Measurements from ENCODE around the gene CGB8. TPM values are rescaled to one million over a fixed set of nuclear protein-coding genes. Genes with fewer than 3 reads are reported as not detected.
A peak's percentile ranks its signal among the peaks of the same experiment; 100 is the strongest.

The CGB8 gene
- total and polyA plus RNA-seq, 2 experiments from 2014 or later, result not detected

GRCh38 chr19:49094505-49095482, 45.9 kb upstream of the CGB8 start:
- H3K4me1 Mint-ChIP-seq, result 0 out of 3 replicates have a peak, but pooled peaks cover 5% of the 10 kb centered on the region
- Histone ChIP-seq H3K36me3 (ENCODE audit: insufficient read depth) (peaks cover 39% of the 10 kb centered on the region), H3K79me2 (replicated peaks; ENCODE audit: insufficient read depth) (peaks cover 72% of the 10 kb centered on the region), H3K9me2 (ENCODE audit: insufficient read depth) (no peaks in the 10 kb centered on the region), H3K4me2 (no peak overlapping the region), H3K4me3 (no peak overlapping the region), H3K4me1 (ENCODE audit: insufficient read depth) (no peaks in the 10 kb centered on the region), H4K20me1 (replicated peaks; ENCODE audit: insufficient read depth) (peaks cover 59% of the 10 kb centered on the region), H3K27ac (ENCODE audit: low read depth) (no peak overlapping the region), H3F3A (replicated peaks; ENCODE audit: low read depth) (peaks cover 62% of the 10 kb centered on the region), H3K27me3 (ENCODE audit: insufficient read depth) (no peaks in the 10 kb centered on the region), H2AFZ (no peak overlapping the region)
- peak overlapping the region; percentile 44; the same call in 1 of the 2 replicates for H3K27ac Mint-ChIP-seq
- H3K9me3 Mint-ChIP-seq, result no peaks in the 10 kb centered on the region
- ATAC-seq, result no peak; the same call in 2 of the 3 replicates
- peaks cover 4% of the 10 kb centered on the region for H3K27me3 Mint-ChIP-seq (ENCODE audit: insufficient read depth, low read depth, poor library complexity)
- H3K36me3 Mint-ChIP-seq (ENCODE audit: low read depth), result peaks cover 93% of the 10 kb centered on the region
- no peak for TF ChIP-seq STAT1 (IDR thresholded peaks at IDR 0.05; ENCODE audit: unreplicated experiment)
- DNase-seq (ENCODE audit: low spot score), result no peak
- H3K4me3 Mint-ChIP-seq, result no peak overlapping the region

- Histone ChIP-seq H3K4me2 (no peak overlapping the region), H4K20me1 (replicated peaks; ENCODE audit: insufficient read depth) (peaks cover 55% of the 10 kb centered on the region), H3K79me2 (replicated peaks; ENCODE audit: insufficient read depth) (peaks cover 78% of the 10 kb centered on the region), H3K9me2 (ENCODE audit: insufficient read depth) (no peaks in the 10 kb centered on the region), H3K36me3 (ENCODE audit: insufficient read depth) (peaks cover 38% of the 10 kb centered on the region), H3K4me1 (ENCODE audit: insufficient read depth) (no peaks in the 10 kb centered on the region), H2AFZ (no peak overlapping the region), H3F3A (replicated peaks; ENCODE audit: low read depth) (peaks cover 60% of the 10 kb centered on the region), H3K27me3 (ENCODE audit: insufficient read depth) (no peaks in the 10 kb centered on the region), H3K27ac (ENCODE audit: low read depth) (no peak overlapping the region; the same call in 1 of the 2 replicates), H3K4me3 (no peak overlapping the region)
- ATAC-seq, result no peak
- Mint-ChIP-seq H3K27ac (no peak overlapping the region), H3K9me3 (no peaks in the 10 kb centered on the region), H3K4me3 (no peak overlapping the region), H3K36me3 (ENCODE audit: low read depth) (peaks cover 88% of the 10 kb centered on the region), H3K4me1 (0 out of 3 replicates have a peak, but pooled peaks cover 5% of the 10 kb centered on the region), H3K27me3 (ENCODE audit: insufficient read depth, low read depth, poor library complexity) (peaks cover 4% of the 10 kb centered on the region)
- DNase-seq (ENCODE audit: low spot score), result no peak
- TF ChIP-seq CTCF (conservative IDR thresholded peaks at IDR 0.05; ENCODE audit: low read depth in 2 of 2) (no peak), ZNF114 (CRISPR knock-in tag; IDR thresholded peaks at IDR 0.05) (no peak), POLR2AphosphoS5 (IDR thresholded peaks at IDR 0.05; ENCODE audit: low read depth) (no peak), EZH2 (IDR thresholded peaks at IDR 0.05; ENCODE audit: low read depth, unreplicated experiment) (no peak)
- TF ChIP-seq, protein P1, sequence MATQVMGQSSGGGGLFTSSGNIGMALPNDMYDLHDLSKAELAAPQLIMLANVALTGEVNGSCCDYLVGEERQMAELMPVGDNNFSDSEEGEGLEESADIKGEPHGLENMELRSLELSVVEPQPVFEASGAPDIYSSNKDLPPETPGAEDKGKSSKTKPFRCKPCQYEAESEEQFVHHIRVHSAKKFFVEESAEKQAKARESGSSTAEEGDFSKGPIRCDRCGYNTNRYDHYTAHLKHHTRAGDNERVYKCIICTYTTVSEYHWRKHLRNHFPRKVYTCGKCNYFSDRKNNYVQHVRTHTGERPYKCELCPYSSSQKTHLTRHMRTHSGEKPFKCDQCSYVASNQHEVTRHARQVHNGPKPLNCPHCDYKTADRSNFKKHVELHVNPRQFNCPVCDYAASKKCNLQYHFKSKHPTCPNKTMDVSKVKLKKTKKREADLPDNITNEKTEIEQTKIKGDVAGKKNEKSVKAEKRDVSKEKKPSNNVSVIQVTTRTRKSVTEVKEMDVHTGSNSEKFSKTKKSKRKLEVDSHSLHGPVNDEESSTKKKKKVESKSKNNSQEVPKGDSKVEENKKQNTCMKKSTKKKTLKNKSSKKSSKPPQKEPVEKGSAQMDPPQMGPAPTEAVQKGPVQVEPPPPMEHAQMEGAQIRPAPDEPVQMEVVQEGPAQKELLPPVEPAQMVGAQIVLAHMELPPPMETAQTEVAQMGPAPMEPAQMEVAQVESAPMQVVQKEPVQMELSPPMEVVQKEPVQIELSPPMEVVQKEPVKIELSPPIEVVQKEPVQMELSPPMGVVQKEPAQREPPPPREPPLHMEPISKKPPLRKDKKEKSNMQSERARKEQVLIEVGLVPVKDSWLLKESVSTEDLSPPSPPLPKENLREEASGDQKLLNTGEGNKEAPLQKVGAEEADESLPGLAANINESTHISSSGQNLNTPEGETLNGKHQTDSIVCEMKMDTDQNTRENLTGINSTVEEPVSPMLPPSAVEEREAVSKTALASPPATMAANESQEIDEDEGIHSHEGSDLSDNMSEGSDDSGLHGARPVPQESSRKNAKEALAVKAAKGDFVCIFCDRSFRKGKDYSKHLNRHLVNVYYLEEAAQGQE (IDR thresholded peaks at IDR 0.05; ENCODE audit: unreplicated experiment), result no peak
These were observed 43.8 kb upstream of the CGB8 start for GRCh38 chr19:49092686-49093085.
